ENCODE measurements around the gene GARRE1.
A peak's percentile ranks its signal among the peaks of the same experiment; 100 is the strongest.
"Not testable (repeated sequence)": the region's sequence is repeated elsewhere in the genome, so short reads cannot be mapped to it uniquely, and the experiment has no call there.

The GARRE1 gene

GRCh38 chr19:34231439-34231838 is 22.9 kb upstream of the GARRE1 start:
- no peak for DNase-seq (ENCODE audit: low spot score)

- no peak for DNase-seq (ENCODE audit: low spot score)
These were observed 21.5 kb upstream of the GARRE1 start for GRCh38 chr19:34232566-34233481.

GRCh38 chr19:34235425-34235940 is 18.9 kb upstream of the GARRE1 start:
- DNase-seq (ENCODE audit: low spot score), result no peak

GRCh38 chr19:34236035-34236987 is 18.0 kb upstream of the GARRE1 start:
- no peak for DNase-seq (ENCODE audit: low spot score)

- no peak for DNase-seq (ENCODE audit: low spot score)
These were observed 17.1 kb upstream of the GARRE1 start for GRCh38 chr19:34237283-34237682.

- DNase-seq (ENCODE audit: low spot score), result no peak
These were observed 16.4 kb upstream of the GARRE1 start for GRCh38 chr19:34237939-34238338.

GRCh38 chr19:34241513-34242337 is 12.6 kb upstream of the GARRE1 start:
- peak; percentile 60 for DNase-seq (ENCODE audit: low spot score)

- DNase-seq (ENCODE audit: low spot score), result not testable (repeated sequence)
These were observed 11.0 kb upstream of the GARRE1 start for GRCh38 chr19:34243138-34243875.

- DNase-seq (ENCODE audit: low spot score), result no peak
These were observed 10.3 kb upstream of the GARRE1 start for GRCh38 chr19:34243876-34244578.

GRCh38 chr19:34244611-34245299 is 9.6 kb upstream of the GARRE1 start:
- DNase-seq (ENCODE audit: low spot score), result no peak

- DNase-seq (ENCODE audit: low spot score), result no peak
These were observed 8.0 kb upstream of the GARRE1 start for GRCh38 chr19:34246340-34246739.

GRCh38 chr19:34248941-34249340 is 5.4 kb upstream of the GARRE1 start:
- DNase-seq (ENCODE audit: low spot score), result no peak

- DNase-seq (ENCODE audit: low spot score), result not testable (repeated sequence)
These were observed 1.2 kb upstream of the GARRE1 start for GRCh38 chr19:34253167-34253566.

- DNase-seq (ENCODE audit: low spot score), result not testable (repeated sequence)
These were observed 691 bp upstream of the GARRE1 start for GRCh38 chr19:34253681-34254045.

GRCh38 chr19:34254698-34255432 is 511 bp downstream of the GARRE1 start:
- peak; percentile 34 for DNase-seq (ENCODE audit: low spot score)

GRCh38 chr19:34255546-34255945 is 1.2 kb downstream of the GARRE1 start:
- no peak for DNase-seq (ENCODE audit: low spot score)

GRCh38 chr19:34256835-34257558 is 2.6 kb downstream of the GARRE1 start:
- no peak for DNase-seq (ENCODE audit: low spot score)

- no peak for DNase-seq (ENCODE audit: low spot score)
These were observed 3.2 kb downstream of the GARRE1 start for GRCh38 chr19:34257559-34257924.

All from NAMALWA (cell line).